ENCODE measurements around the gene PPP6R3. TPM values are rescaled to one million over a fixed set of nuclear protein-coding genes. Genes with fewer than 3 reads are reported as not detected.

PPP6R3 gene
- total RNA-seq, 1 experiment from 2014 or later = 122 TPM

DNA sequence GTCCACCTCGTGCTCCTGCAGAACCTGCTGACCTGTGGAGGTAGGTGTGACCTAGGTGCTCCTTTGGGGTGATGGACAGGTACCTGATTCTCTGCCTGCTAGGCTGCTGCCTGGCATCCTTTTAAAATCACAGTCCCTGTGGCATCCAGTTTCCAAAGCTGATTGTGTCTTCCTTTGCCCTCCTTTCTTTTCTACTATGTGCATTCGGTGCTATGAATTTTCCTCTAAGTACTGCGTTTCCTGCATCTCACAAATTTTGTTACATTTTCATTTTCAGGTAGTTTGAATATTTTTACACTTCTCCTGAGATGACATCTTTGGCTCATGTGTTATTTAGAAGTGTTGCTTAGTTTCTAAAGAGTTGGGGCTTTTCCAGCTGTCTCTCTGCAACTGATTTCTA lies 30.9 kb upstream of the PPP6R3 start:
- H3K27me3 Mint-ChIP-seq (ENCODE audit: unreplicated experiment) = no peaks in the 10 kb centered on the region
- BruUV-seq (replicated peaks) = no TSS peak
- H3K27ac Mint-ChIP-seq (ENCODE audit: unreplicated experiment) = no peak overlapping the region
- peaks cover 9% of the 10 kb centered on the region for H3K4me1 Mint-ChIP-seq (ENCODE audit: low read depth, unreplicated experiment)
- TF ChIP-seq CTCF (IDR thresholded peaks at IDR 0.05; ENCODE audit: unreplicated experiment) = no peak
- intact Hi-C loops (cut with micrococcal nuclease; ENCODE audit: unreplicated experiment) = no loop called here
- H3K9me3 Mint-ChIP-seq (ENCODE audit: low read depth, unreplicated experiment) = peaks cover 6% of the 10 kb centered on the region
- DNase-seq = no peak
- CTCF ChIA-PET = interaction anchor here (0.5 kb wide), 1 partner anchor 39 kb away, joined by 3 read pairs; no protein-coding TSS in a partner anchor
- H3K36me3 Mint-ChIP-seq (ENCODE audit: insufficient read depth, unreplicated experiment) = peaks cover 43% of the 10 kb centered on the region
- no peak overlapping the region for H3K4me3 Mint-ChIP-seq (ENCODE audit: low read depth, unreplicated experiment)

GRCh38 chr11:68430384-68430783 lies 30.2 kb upstream of the PPP6R3 start:
- CTCF ChIA-PET = interaction anchor here (0.7 kb wide), 1 partner anchor 11 kb away, joined by 12 read pairs; no protein-coding TSS in a partner anchor
- no peak for TF ChIP-seq CTCF (IDR thresholded peaks at IDR 0.05; ENCODE audit: unreplicated experiment)
- no peak overlapping the region for H3K27ac Mint-ChIP-seq (ENCODE audit: unreplicated experiment)
- no peaks in the 10 kb centered on the region for H3K27me3 Mint-ChIP-seq (ENCODE audit: unreplicated experiment)
- H3K9me3 Mint-ChIP-seq (ENCODE audit: low read depth, unreplicated experiment) = peaks cover 6% of the 10 kb centered on the region
- no peak overlapping the region for H3K4me3 Mint-ChIP-seq (ENCODE audit: low read depth, unreplicated experiment)
- H3K36me3 Mint-ChIP-seq (ENCODE audit: insufficient read depth, unreplicated experiment) = peaks cover 39% of the 10 kb centered on the region
- intact Hi-C loops (cut with micrococcal nuclease; ENCODE audit: unreplicated experiment) = no loop called here
- BruUV-seq (replicated peaks) = no TSS peak
- DNase-seq = no peak
- peaks cover 9% of the 10 kb centered on the region for H3K4me1 Mint-ChIP-seq (ENCODE audit: low read depth, unreplicated experiment)

DNA sequence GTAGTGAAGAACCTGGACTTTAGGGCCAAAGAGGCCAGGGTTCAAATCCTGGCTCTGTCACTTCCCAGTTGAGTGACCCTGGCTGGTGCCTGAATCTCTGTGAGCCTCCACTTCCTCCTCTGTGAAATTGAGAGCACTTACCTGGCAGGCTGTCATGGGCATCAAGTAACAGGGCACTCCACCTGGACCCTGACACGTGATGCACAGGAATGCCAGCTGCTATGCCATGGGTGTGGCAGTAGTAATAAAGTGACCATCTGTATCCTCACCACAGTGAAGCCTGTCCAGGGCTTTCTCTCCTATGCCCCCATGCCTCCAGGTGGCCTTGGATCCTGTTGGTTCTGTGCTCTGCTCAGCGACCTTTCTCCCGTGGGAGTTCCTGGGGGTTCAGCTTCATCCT lies 29.8 kb upstream of the PPP6R3 start:
- Mint-ChIP-seq H3K27me3 (ENCODE audit: unreplicated experiment) (no peaks in the 10 kb centered on the region), H3K36me3 (ENCODE audit: insufficient read depth, unreplicated experiment) (peaks cover 38% of the 10 kb centered on the region), H3K27ac (ENCODE audit: unreplicated experiment) (no peak overlapping the region), H3K4me3 (ENCODE audit: low read depth, unreplicated experiment) (no peak overlapping the region), H3K9me3 (ENCODE audit: low read depth, unreplicated experiment) (peaks cover 6% of the 10 kb centered on the region), H3K4me1 (ENCODE audit: low read depth, unreplicated experiment) (peaks cover 9% of the 10 kb centered on the region)
- no TSS peak for BruUV-seq (replicated peaks)
- DNase-seq = peak; percentile 60
- intact Hi-C loops (cut with micrococcal nuclease; ENCODE audit: unreplicated experiment) = no loop called here
- CTCF ChIA-PET = interaction anchor here (0.7 kb wide), 1 partner anchor 12 kb away, joined by 12 read pairs; no protein-coding TSS in a partner anchor
- TF ChIP-seq CTCF (IDR thresholded peaks at IDR 0.05; ENCODE audit: unreplicated experiment) = no peak

- no TSS peak for BruUV-seq (replicated peaks)
- Mint-ChIP-seq H3K9me3 (ENCODE audit: low read depth, unreplicated experiment) (peaks cover 6% of the 10 kb centered on the region), H3K36me3 (ENCODE audit: insufficient read depth, unreplicated experiment) (peaks cover 35% of the 10 kb centered on the region), H3K4me3 (ENCODE audit: low read depth, unreplicated experiment) (no peak overlapping the region), H3K27me3 (ENCODE audit: unreplicated experiment) (no peaks in the 10 kb centered on the region), H3K4me1 (ENCODE audit: low read depth, unreplicated experiment) (peaks cover 9% of the 10 kb centered on the region), H3K27ac (ENCODE audit: unreplicated experiment) (no peak overlapping the region)
- intact Hi-C loops (cut with micrococcal nuclease; ENCODE audit: unreplicated experiment) = no loop called here
- CTCF ChIA-PET = no interaction called here
- DNase-seq = no peak
- TF ChIP-seq CTCF (IDR thresholded peaks at IDR 0.05; ENCODE audit: unreplicated experiment) = no peak
Measured at GRCh38 chr11:68431984-68432645, 28.4 kb upstream of the PPP6R3 start.
